Measurements from ENCODE around the gene SPATS2. TPM values are rescaled to one million over a fixed set of nuclear protein-coding genes. Genes with fewer than 3 reads are reported as not detected.

The SPATS2 gene
- total and polyA plus RNA-seq, 10 of the 15 experiments (the other 5 are each of a cell fraction or from before 2014, with no cell fraction given), result 9.0 to 54.2 (median 27.5) TPM

GRCh38 chr12:49541911-49542505 lies 174.7 kb downstream of the SPATS2 start:
- Histone ChIP-seq H3K36me3 (ENCODE audit: control insufficient read depth in 2 of 2, insufficient read depth in 2 of 2, low read length in 1 of 2) (no peaks in the 10 kb centered on the region), H3K79me2 (ENCODE audit: control insufficient read depth, insufficient read depth, low read length) (no peaks in the 10 kb centered on the region), H3K4me3 (no peak overlapping the region), H3K4me1 (ENCODE audit: control insufficient read depth, insufficient read depth, low read length) (peaks cover 14% of the 10 kb centered on the region), H2AFZ (ENCODE audit: control insufficient read depth, low read depth, low read length) (no peak overlapping the region), H3K27ac (ENCODE audit: control insufficient read depth, insufficient read depth) (no peak overlapping the region), H3K27me3 (replicated peaks in 1 of 2; ENCODE audit: control insufficient read depth in 2 of 2, insufficient read depth in 2 of 2, low read length in 1 of 2) (peaks cover 13 to 22% of the 10 kb centered on the region in 2 experiments), H4K20me1 (ENCODE audit: control insufficient read depth, insufficient read depth) (no peaks in the 10 kb centered on the region; the same call in 1 of the 2 replicates), H3K4me2 (ENCODE audit: control insufficient read depth, insufficient read depth) (no peak overlapping the region), H3K9ac (ENCODE audit: control insufficient read depth, insufficient read depth, low read length) (no peak overlapping the region), H3K9me3 (replicated peaks; ENCODE audit: control insufficient read depth, insufficient read depth, low read length) (no peaks in the 10 kb centered on the region)
- intact Hi-C loops (cut with micrococcal nuclease; ENCODE audit: unreplicated experiment), result no loop called here
- in situ Hi-C loops (cut with MboI), result no loop called here
- BruUV-seq (replicated peaks), result no TSS peak
- DNase-seq (ENCODE audit: low read depth, low spot score) (no peak), FAIRE-seq (no peak), ATAC-seq (no peak)
- TF ChIP-seq, protein P1, sequence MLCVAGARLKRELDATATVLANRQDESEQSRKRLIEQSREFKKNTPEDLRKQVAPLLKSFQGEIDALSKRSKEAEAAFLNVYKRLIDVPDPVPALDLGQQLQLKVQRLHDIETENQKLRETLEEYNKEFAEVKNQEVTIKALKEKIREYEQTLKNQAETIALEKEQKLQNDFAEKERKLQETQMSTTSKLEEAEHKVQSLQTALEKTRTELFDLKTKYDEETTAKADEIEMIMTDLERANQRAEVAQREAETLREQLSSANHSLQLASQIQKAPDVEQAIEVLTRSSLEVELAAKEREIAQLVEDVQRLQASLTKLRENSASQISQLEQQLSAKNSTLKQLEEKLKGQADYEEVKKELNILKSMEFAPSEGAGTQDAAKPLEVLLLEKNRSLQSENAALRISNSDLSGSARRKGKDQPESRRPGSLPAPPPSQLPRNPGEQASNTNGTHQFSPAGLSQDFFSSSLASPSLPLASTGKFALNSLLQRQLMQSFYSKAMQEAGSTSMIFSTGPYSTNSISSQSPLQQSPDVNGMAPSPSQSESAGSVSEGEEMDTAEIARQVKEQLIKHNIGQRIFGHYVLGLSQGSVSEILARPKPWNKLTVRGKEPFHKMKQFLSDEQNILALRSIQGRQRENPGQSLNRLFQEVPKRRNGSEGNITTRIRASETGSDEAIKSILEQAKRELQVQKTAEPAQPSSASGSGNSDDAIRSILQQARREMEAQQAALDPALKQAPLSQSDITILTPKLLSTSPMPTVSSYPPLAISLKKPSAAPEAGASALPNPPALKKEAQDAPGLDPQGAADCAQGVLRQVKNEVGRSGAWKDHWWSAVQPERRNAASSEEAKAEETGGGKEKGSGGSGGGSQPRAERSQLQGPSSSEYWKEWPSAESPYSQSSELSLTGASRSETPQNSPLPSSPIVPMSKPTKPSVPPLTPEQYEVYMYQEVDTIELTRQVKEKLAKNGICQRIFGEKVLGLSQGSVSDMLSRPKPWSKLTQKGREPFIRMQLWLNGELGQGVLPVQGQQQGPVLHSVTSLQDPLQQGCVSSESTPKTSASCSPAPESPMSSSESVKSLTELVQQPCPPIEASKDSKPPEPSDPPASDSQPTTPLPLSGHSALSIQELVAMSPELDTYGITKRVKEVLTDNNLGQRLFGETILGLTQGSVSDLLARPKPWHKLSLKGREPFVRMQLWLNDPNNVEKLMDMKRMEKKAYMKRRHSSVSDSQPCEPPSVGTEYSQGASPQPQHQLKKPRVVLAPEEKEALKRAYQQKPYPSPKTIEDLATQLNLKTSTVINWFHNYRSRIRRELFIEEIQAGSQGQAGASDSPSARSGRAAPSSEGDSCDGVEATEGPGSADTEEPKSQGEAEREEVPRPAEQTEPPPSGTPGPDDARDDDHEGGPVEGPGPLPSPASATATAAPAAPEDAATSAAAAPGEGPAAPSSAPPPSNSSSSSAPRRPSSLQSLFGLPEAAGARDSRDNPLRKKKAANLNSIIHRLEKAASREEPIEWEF (IDR thresholded peaks at IDR 0.05; ENCODE audit: insufficient replicate concordance, low read depth, low read length), result no peak
- TF ChIP-seq RB1 (IDR thresholded peaks at IDR 0.05; ENCODE audit: borderline replicate concordance) (no peak), BMI1 (IDR thresholded peaks at IDR 0.05; ENCODE audit: borderline replicate concordance) (no peak), RAD51 (IDR thresholded peaks at IDR 0.05) (no peak), EGR1 (IDR thresholded peaks at IDR 0.05; ENCODE audit: borderline replicate concordance in 1 of 2, low read depth in 2 of 2, low read length in 2 of 2) (no peak), ZNF217 (IDR thresholded peaks at IDR 0.05) (no peak)
- CTCF ChIA-PET, result no interaction called here
- SMC1A ChIA-PET (ENCODE audit: uncharacterized antibody, unreplicated experiment), result interaction anchor here (0.6 kb wide), 1 partner anchor 37 kb away, joined by 3 read pairs; no protein-coding TSS in a partner anchor
- RAD21 ChIA-PET (ENCODE audit: unreplicated experiment), result interaction anchor here (1.2 kb wide), 1 partner anchor 11 kb away, joined by 3 read pairs; no protein-coding TSS in a partner anchor
- 33% methylated on average over 7 of the region's 7 CpGs for WGBS (ENCODE audit: insufficient coverage, insufficient replicate concordance, low lambda C conversion rate, missing lambda C conversion rate)
- POLR2A ChIA-PET, result no interaction called here
